ENCODE measurements around the gene ZNF497.
A peak's percentile ranks its signal among the peaks of the same experiment; 100 is the strongest.
"Not testable (repeated sequence)": the region's sequence is repeated elsewhere in the genome, so short reads cannot be mapped to it uniquely, and the experiment has no call there.

The ZNF497 gene

DNA sequence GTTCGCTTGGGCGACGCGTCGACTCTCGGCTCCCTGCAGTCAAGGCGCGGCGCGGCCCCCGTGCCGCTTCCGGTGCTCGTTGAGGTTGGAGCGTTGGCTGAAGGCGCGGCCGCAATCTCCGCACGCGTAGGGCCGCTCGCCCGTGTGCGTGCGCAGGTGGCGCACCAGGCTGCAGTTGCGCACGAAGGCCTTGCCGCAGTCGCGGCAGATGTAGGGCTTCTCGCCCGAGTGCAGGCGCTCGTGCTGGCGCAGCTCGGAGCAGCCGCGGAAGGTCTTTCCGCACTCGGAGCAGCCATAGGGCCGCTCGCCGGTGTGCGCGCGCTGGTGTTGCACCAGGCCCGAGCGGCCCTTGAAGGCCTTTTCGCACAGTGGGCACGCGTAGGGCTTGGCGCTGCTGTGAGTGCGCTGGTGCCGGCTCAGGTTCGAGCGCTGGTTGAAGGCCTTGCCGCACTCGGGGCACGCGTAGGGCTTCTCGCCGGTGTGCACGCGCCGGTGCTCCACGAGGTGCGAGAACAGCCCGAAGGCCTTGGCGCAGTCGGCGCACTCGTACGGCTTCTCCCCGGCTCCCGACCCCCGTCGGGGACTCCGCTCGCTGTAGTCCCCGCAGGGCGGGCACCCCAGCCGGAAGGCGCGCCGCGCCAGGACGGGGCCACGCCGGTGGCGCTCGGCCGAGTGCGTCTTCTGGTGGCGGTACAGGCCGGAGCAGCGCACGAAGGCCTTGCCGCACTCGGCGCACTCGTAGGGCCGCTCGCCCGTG, 5.3 kb upstream of the ZNF497 start:
- DNase-seq (ENCODE audit: low spot score), result no peak

DNA sequence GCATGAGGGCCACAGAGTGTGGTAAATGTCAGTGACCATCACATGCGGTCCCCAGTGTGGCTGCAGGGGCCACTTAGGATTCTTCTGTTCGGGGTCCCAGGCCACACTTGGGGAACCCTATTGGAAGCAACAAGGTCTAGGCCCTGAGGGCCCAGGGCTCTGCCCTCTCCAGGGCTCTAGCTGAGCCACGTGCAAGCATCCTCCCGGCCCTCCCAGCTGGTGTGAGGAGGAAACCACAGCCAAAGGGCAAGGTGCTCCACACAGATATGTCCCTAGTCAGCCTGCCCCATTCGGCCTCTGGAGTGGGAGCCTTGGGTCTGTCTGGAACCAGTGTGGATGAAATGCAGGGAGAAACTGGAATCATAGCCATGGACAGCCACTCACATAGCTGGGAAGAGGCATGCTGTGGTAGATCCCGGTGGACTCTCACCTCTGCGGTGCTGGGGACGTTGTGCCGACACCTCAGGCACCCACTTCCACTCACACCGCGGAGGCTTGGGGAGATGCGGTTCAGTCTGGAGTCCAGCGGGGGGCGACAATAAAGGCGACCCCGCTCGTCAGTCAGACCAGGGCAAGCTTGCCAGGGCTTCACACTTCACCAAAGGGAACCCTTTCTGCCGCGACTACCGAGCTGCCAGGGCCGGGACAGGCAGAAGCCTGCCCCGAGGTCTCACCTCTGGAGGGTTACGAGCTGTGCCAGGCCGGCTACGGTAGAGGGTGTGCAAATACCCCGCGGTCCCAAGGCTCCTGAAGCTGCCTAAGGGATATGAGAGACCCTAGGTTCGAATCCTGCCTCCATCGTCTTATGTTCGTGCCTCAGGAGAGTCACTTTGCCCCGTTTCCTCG, 4.3 kb upstream of the ZNF497 start:
- no peak for DNase-seq (ENCODE audit: low spot score)

DNA sequence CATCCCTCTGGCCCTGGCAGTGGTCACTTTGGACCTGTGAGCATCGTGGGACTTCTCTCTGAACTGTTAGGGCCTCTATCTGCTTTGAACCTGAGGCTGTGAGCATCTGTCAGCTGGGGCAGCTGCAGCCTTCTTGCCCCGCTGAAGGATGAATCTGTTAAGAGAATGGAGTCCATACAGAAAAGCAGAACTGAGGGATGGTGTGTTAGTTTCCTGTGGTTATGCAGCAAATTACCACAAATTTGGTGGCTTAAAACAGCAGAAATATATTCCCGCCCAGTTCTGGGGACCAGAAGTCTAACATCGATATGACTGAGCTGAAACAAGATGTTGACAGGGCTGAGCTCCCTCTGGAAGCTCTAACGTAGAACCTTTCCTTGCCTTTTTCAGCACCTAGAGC, 1.6 kb upstream of the ZNF497 start:
- no peak for DNase-seq (ENCODE audit: low spot score)

DNA sequence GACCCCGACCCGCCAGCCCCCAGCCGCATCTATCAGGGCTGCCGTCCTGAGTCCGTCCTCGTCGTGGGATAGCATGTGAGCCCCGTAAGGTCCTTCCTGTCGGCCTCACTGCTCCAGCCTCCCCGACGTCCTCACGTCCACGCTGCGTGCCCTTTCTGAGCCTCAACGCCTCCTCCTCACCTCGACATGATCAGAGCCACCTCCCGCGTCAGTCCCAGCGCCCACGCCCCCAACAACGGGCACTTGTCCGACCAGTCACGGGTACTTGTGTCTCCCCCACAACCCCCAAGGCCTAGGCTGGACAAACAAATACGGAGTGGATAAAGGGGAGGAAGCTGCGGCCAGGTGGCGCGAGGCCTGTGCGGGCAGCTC, 665 bp downstream of the ZNF497 start:
- peak; percentile 40 for DNase-seq (ENCODE audit: low spot score)

DNA sequence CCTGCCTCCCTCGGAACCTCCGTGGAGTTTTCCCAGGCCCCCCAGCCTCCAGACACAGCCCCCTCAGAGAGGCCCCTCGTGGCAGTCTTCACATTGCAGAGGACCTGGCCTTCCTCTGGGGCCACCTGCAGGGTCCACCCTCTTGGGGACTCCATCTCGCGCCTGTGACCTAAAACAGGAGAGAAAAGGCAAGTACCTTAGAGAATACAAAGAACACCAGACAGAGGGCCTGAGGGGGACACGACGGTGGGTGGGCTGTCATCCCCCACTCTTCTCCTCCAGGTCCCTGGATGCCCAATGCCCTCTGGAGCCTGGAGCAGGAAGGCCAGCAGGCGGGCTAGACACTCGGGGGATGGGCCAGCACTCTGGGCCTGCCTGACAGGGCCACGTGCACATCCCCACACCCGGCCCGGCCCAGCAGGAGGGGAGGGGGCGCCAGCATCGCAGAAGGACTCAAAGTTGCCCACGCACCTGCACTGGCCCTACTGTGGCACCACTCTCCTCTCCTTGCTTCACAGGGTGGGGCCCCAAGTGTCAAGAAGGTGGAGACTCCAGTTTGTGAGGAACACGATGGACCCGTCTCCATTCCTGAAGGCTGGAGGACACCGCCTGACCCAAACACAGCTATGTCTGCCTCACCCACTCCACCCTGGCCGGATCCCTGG, 4.9 kb downstream of the ZNF497 start:
- DNase-seq (ENCODE audit: low spot score), result no peak

DNA sequence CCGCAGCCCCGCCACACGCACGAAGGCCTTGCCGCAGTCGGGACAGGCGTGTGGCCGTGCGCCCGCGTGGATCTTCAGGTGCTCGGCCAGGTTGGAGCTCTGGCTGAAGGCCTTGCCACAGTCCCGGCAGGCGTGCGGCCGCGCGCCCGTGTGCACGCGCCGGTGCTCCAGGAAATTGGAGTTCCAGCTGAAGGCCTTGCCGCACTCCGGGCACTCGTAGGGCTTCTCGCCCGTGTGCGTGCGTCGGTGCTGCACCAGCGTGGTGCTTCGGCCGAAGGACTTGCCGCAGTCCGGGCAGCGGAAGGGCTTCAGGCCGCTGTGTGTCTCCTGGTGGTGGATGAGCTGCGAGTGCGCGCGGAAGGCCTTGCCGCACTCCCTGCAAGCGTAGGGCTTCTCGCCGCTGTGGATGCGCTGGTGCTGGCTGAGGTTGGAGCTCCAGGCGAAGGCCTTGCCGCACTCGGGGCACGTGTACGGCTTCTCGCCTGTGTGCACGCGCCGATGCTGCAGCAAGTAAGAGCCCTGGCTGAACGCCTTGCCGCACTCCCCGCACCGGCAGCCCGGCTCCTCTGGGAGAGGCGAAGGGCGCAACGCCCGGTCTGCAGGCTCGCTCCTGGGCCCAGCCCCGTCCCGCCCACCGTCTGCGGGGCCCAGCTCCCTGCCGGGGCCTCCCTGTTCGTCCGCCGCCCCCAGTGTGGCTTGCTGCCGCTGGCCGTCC, 5.6 kb downstream of the ZNF497 start:
- DNase-seq (ENCODE audit: low spot score), result no peak

DNA sequence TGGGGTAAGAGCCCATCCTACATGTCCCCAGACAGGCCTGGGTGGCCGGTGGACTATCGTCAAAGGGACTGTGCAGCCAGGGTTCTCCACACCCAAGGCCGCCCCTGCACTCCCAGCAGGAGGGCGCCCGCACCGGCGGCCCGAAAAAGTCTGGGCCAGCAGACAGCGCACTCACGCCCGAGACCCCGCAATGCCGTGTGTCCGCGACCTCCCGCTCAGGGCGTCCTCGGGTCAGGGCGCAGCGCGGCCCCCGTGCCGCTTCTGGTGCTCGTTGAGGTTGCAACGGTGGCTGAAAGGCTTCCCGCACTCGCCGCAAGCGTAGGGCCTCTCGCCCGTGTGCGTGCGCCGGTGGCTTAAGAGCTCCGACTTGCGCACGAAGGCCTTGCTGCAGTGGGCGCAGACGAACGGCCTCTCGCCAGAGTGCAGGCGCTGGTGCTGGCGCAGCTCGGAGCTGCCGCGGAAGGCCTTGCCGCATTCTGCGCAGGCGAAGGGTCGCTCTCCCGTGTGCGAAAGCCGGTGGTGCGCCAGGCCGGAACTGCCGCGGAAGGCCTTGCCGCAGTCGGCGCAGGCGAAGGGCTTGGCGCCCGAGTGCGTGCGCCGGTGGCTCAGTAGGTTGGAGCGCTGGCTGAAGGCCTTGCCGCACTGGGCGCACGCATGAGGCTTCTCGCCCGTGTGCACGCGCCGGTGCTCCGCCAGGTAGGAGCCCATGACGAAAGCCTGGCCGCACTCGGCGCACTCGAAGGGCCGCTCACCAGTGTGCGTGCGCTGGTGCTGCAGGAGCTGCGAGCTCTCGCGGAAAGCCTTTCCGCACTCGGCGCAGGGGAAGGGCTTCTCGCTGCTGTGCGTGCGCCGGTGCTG, 6.4 kb downstream of the ZNF497 start:
- DNase-seq (ENCODE audit: low spot score), result no peak

DNA sequence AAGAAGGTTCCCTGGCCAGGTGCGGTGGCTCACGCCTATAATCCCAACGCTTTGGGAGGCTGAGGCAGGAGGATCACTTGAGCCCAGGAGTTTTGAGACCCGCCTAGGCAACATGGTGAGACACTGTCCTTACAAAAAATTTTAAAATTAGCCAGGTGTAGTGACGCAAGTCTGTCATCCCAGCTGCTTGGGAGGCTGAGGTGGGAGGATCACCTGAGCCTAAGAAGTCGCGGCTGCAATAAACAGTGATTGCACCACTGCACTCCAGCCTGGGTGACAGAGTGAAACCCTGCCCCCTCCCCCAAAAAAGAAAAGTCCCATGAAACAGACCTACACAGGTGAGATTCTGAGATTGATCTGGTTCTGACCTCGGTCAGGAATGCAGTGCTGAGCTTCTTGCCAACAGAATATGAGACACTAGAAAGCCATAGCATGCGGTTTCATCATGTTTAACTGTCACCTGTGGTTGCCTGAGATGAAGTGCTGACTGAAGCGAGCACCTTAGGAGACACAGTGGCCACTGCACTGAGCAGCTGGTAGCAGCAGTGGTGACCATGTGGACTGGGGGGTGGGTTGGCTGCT, 7.2 kb downstream of the ZNF497 start:
- DNase-seq (ENCODE audit: low spot score), result no peak

DNA sequence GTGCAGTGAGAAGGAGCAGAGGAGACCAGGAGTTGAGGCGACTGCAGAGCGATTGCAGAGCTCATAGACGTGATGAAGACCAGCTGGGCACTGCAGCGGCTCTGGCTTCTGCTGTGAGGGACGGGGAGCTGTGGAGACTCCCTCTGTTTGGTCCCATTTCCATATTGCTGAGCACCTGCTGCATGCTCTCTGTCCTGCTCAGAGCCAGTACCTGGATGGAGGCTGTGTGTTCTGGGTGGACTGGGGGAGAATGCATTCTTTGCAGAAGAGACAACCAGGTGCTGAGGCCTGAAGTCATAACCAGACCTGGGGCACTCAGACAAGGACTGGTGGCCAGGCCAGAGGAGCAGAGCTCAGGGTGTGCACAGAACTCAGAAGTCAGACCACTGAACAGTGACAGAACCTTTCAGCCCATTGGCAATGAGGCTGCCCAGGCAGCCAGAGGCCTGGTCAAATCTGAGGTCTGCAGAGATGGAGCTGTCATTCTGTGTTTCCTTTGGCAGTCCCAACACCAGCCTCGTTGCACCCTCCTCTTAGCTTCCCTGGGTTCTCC, 8.0 kb downstream of the ZNF497 start:
- no peak for DNase-seq (ENCODE audit: low spot score)

DNA sequence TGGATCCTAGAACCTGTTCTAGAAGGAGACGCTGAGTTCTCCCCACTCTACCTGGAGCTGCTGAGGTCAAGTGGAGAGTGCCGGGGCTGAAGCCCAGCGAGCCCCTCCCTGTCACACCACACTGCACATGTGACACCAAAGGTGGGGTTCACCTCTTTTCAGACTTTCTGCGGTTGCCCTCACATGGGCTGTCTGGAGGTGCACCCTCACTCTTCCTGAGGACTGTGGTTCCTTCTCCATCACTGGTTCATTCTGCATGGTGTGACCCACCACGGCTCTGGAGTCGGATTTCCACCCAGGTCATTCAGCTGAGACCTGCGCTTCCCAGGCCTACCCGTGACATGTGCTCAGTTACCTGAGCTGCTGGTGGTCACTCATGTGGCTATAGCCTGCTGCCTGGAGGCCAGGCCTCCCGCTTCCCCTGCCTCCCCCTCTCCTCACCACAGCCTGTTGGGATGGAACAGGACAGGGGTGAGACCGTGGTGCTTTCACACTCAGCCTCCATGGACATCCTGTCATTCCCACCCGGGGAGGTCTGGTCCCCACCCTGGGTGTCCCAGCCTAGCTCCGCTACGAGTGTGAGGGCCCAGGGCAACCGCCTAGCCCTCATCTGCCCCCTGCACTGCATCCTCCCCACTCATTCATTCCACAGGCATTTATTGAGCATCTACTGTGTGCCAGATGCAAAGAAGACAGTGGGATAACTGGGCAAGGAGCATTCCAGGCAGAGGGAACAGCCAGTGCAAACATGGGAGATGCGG, 8.7 kb downstream of the ZNF497 start:
- DNase-seq (ENCODE audit: low spot score), result no peak

DNA sequence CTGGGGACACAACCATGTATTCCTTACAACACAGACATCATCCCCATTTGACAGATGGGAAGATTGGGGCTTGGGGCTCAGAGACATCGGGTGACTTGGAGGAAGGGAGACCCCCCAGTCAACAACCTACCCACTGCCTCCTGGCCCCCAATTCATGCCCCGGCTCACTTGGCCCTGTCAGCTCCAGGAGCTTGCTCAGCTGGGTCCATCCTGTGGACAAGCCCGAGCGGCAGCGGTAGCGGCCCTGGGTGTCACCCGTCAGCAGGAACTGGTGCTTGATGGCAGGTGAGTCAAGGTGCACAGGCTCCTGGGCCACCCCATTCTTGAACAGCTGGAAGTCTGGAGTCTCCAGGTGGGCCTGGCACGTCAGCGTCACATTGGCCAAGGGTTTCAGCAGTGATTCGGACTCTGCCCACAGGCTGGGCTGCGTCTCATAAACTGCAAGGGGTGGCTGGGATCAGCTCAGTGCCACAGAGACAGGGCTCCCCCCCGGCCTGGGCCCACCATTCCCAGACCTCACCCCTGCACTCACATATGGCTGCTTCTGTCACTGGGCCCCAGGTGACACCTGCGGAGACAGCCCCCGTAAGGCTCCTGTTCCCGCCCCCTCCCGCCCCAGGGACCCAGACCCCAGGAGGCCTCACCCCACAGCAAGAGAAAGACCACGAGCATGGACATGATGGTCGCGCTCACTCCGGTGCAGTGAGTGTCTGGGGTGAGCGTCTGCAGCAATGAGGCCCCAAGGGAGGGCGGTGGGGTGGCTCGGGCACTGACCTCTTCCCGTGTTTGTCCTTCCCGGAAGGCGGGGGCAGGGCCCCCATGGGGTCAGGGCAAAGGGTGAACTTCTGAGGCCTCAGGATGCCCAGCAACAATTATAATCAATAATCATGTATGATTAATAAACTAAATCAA, 9.5 kb downstream of the ZNF497 start, which contains the start of gene A1BG:
A1BG (minus strand) TSS at position 733 of the 912 bp plus-strand sequence; CDS start at position 678, 55 bp downstream.
- DNase-seq (ENCODE audit: low spot score), result no peak

DNA sequence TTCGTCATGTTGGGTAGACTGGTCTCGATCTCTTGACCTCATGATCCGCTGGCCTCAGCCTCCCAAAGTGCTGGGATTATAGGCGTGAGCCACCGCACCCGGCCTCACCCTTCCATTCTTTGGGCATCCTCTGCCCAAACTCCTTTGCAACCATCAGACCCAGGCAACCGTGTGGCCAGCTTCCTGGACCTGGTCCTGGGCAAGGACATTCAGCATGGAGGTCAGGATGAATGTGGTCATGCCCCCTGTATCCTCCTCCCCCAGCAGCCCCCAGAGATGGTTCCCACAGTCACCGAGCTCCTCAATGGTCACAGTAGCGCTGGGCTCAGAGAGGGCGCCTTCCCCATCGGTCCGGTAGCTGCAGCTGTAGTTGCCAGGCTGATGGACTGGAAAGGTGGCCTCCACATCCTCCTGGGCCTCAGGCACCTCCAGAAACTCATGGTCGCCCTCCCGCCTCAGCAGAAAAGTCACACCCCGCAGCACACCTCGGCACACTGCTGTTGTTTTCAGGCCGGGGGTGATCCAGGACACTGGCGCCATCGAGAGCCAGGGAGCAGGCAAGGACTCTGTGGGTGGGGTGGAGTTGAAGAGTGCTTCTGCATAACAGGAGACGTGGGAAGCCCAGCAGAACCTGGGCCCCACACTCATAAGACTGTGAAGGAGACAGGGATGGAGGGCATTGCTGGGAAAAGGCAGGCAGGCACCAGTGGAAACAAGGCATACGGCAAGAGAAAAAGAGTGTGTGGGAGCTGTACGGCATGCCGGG, 10.4 kb downstream of the ZNF497 start:
- no peak for DNase-seq (ENCODE audit: low spot score)

DNA sequence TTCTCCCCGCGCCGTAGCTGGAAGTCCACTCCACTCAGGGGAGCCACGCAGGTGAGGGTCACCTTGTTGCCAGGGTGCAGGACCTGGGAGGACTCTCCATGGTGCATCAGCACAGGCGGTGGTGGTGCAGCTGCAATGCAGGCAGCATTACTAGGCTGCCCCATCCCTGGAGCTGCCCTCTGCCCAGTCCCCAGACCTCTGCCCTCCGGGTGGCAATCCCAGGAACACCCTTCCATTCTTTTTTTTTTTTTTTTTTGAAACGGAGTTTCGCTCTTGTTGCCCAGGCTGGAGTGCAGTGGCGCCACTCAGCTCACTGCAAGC, 11.0 kb downstream of the ZNF497 start:
- no peak for DNase-seq (ENCODE audit: low spot score)

DNA sequence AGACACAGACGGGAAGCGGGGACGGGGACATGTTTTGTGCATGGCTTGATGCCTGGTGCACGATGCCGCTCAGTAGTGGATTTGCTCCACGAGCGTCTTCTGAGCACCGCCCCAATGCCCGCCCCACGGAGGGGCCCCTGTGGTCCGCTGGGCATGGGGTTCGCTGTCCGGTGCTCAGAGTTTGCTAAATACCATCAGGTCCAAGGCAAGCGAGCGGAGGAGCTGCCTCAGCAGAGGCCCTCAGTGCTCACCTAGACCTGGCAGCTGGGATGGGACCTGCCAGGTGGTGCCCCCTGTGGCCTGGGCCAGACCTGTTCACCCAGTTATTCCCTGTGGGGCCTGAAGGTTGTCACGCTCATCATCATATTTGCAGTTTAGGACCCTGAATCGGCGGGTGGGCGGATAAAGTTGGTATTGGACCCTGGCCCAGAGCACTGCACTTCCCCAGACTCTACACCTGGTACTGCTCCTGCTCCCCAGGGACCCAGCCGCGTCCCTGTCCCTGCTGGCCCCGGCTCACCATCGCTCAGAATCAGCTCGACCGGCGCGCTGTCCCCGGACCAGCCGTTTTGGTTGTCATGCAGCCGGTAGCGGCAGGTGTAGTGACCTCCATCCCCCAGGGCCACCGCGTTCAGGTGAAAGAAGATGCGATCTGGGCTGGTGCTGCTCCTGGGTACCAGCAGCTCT, 11.5 kb downstream of the ZNF497 start:
- no peak for DNase-seq (ENCODE audit: low spot score)

DNA sequence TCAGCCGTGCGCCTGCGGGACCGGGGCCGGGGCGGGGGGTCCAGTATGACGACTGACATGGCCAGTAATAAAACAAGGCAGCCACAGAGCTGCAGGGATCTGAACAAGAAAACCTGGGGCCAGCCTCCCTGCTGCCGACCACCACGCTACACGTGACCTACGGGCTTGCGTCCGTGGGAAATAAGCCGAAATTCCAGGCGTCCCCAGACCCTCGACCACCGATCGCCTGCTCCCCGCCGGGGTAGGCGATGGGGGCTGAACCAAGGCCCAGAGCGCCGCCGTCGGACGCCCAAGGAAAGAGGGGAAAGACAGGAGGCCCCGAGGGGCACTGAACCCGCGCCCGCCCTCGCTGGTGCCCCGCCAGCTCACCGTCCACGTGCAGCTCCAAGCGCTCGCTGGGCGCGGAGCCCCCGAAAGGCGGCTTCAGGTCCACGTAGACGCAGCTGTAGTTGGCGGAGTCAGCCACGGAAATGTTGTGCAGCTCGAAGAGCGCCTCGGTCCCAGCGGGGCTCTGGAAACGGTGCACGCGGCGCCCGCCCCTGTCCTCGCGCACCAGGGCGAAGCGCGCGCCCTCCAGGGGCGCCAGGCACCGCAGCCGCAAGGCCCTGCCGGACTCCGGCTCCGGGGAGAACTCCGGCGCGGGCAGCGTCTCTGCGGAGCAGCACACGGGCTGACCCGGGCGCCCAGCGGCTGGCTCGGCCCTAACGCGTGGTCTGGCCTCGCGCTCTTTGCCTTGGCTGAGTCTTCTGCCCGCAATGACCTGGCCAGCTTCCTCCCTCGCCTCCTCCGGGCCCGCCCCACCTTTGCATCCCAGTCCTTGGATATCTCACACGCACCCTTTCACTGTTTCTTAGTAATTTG, 12.3 kb downstream of the ZNF497 start:
- no peak for DNase-seq (ENCODE audit: low spot score)

DNA sequence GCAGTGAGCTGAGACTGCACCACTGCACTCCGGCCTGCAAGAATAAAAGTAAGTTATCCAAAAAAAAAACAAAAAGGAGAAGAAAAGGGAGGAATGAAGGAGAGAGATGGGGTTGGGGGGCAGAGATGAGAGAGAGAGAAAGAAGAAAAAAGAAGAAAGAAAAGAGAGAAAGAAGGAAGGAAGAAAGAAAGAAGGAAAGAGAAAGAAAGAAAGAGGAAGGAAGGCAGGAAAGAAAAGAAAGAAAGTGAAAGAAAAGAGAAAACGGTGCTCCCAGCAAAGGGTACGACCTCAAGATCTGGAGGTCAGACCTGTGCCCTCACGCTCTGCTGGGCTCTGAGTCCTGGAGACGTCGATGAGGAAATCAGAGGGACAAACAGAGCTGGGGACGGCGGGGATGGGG, 13.0 kb downstream of the ZNF497 start:
- no peak for DNase-seq (ENCODE audit: low spot score)

DNA sequence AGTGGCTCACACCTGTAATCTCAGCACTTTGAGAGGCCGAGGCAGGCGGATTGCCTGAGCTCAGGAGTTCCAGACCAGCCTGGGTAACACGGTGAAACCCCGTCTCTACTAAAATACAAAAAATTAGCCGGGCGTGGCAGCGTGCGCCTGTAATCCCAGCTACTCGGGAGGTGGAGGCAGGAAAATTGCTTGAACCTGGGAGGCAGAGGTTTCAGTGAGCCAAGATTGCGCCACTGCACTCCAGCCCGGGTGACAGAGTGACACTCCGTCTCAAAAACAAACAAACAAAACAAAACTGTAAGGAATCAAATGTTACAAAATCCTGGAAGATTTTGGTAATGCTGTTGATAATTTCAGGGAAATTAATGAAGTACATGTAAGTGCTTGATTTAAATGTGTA, 14.5 kb downstream of the ZNF497 start:
- DNase-seq (ENCODE audit: low spot score), result not testable (repeated sequence)
